Measurements from ENCODE around the gene COL13A1. TPM values are rescaled to one million over a fixed set of nuclear protein-coding genes. Genes with fewer than 3 reads are reported as not detected.

The COL13A1 gene
- total RNA-seq, 1 donor from 2014 or later, result 29.2 TPM

DNA sequence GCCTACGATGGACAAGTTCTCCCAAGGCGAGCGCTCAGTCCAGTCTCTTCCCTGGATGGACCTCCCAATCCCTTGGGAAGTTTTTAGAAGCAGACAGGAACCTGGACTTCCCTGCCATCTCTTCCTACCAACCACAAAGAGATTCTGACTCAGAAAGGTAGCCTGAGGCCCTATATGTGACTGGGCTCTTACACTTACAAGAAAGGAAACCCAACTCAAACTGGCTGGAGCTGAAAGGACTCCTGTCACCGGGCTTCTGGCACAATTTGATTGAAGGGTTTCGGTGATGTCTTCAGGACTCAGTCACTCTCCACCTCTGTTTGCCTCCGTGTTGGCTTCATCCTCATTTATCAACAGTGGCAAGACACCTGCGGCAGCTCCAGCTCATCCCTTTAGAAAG is 3.7 kb upstream of the COL13A1 start:
- TF ChIP-seq, protein P1, sequence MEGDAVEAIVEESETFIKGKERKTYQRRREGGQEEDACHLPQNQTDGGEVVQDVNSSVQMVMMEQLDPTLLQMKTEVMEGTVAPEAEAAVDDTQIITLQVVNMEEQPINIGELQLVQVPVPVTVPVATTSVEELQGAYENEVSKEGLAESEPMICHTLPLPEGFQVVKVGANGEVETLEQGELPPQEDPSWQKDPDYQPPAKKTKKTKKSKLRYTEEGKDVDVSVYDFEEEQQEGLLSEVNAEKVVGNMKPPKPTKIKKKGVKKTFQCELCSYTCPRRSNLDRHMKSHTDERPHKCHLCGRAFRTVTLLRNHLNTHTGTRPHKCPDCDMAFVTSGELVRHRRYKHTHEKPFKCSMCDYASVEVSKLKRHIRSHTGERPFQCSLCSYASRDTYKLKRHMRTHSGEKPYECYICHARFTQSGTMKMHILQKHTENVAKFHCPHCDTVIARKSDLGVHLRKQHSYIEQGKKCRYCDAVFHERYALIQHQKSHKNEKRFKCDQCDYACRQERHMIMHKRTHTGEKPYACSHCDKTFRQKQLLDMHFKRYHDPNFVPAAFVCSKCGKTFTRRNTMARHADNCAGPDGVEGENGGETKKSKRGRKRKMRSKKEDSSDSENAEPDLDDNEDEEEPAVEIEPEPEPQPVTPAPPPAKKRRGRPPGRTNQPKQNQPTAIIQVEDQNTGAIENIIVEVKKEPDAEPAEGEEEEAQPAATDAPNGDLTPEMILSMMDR (IDR thresholded peaks at IDR 0.05), result no peak
- Mint-ChIP-seq H3K4me1 (ENCODE audit: unreplicated experiment) (peaks cover 41% of the 10 kb centered on the region), H3K27me3 (ENCODE audit: unreplicated experiment) (no peaks in the 10 kb centered on the region), H3K4me3 (ENCODE audit: unreplicated experiment) (no peak overlapping the region), H3K9me3 (ENCODE audit: unreplicated experiment) (peaks cover 6% of the 10 kb centered on the region), H3K27ac (ENCODE audit: unreplicated experiment) (no peak overlapping the region), H3K36me3 (ENCODE audit: unreplicated experiment) (no peaks in the 10 kb centered on the region)
- no peak for DNase-seq (ENCODE audit: extremely low spot score, unreplicated experiment)

DNA sequence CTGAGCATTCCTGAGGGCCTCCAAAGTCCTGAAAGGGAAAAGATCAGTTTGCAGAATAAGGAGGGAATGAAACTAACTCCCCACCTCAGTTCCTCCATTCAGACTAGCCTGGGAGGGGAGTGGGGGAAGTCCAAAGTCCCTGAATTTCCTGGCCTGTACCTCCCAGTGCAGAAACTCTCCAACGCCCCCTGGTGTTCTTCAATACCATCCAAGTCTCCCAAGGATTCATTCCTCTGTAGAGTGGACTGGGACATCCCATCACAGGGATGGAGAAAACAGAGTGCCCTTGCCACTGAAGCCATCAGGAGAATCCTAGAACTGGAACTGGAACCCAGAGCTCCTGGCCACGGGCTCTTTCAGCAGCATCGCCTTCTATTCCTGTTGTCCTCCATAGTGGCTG is 1.6 kb upstream of the COL13A1 start:
- DNase-seq (ENCODE audit: extremely low spot score, unreplicated experiment), result no peak
- Mint-ChIP-seq H3K27me3 (ENCODE audit: unreplicated experiment) (no peaks in the 10 kb centered on the region), H3K4me1 (ENCODE audit: unreplicated experiment) (peaks cover 51% of the 10 kb centered on the region), H3K9me3 (ENCODE audit: unreplicated experiment) (no peaks in the 10 kb centered on the region), H3K36me3 (ENCODE audit: unreplicated experiment) (no peaks in the 10 kb centered on the region), H3K27ac (ENCODE audit: unreplicated experiment) (no peak overlapping the region), H3K4me3 (ENCODE audit: unreplicated experiment) (no peak overlapping the region)
- TF ChIP-seq, protein P1 (IDR thresholded peaks at IDR 0.05), result peak; percentile 83

DNA sequence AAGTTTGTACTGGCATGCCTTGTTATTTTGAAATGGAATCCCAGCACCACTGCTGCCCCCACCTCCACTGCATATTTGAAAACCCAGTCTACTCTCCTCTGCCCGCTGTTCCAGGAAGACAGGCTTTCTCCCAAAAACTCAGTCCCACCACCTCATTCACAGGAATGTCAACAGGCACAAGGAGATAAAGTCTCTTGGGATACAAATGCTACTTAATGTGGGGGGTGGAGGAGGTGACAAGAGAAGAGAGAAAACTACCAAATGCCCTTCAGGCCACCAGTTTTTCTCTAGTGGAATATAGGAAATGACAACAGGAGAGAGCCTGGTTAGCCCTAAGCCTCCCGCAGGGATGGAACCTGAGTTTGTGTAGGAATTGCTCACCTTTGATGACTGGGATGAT is 1.0 kb upstream of the COL13A1 start:
- H3K4me1 Mint-ChIP-seq (ENCODE audit: unreplicated experiment), result peaks cover 54% of the 10 kb centered on the region
- peak overlapping the region; percentile 86 for H3K4me3 Mint-ChIP-seq (ENCODE audit: unreplicated experiment)
- H3K9me3 Mint-ChIP-seq (ENCODE audit: unreplicated experiment), result no peaks in the 10 kb centered on the region
- no peaks in the 10 kb centered on the region for H3K36me3 Mint-ChIP-seq (ENCODE audit: unreplicated experiment)
- peak overlapping the region; percentile 27 for H3K27ac Mint-ChIP-seq (ENCODE audit: unreplicated experiment)
- H3K27me3 Mint-ChIP-seq (ENCODE audit: unreplicated experiment), result no peaks in the 10 kb centered on the region
- TF ChIP-seq, protein P1 (IDR thresholded peaks at IDR 0.05), result no peak
- no peak for DNase-seq (ENCODE audit: extremely low spot score, unreplicated experiment)

DNA sequence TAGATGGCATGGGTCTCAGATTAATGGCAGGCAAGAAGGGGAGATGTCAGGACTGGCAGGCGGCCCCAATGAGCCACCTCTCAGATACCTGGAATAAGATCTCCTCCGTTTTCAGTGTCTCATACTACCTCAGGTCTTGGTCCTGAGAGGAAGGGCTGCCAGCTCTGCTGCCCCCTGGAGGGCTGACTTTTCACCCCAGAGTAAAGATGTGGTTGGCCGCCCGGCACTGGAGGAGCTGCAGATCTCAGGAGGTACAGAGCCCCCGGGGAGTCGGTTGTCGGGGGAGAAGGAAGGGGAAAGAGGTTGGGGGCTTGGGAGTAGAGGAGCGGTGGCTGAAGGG is 642 bp upstream of the COL13A1 start:
- no peaks in the 10 kb centered on the region for H3K36me3 Mint-ChIP-seq (ENCODE audit: unreplicated experiment)
- peak overlapping the region; percentile 86 for H3K4me3 Mint-ChIP-seq (ENCODE audit: unreplicated experiment)
- peaks cover 58% of the 10 kb centered on the region for H3K4me1 Mint-ChIP-seq (ENCODE audit: unreplicated experiment)
- peak overlapping the region; percentile 71 for H3K27ac Mint-ChIP-seq (ENCODE audit: unreplicated experiment)
- no peaks in the 10 kb centered on the region for H3K9me3 Mint-ChIP-seq (ENCODE audit: unreplicated experiment)
- TF ChIP-seq, protein P1 (IDR thresholded peaks at IDR 0.05), result peak; percentile 62
- no peak for DNase-seq (ENCODE audit: extremely low spot score, unreplicated experiment)
- no peaks in the 10 kb centered on the region for H3K27me3 Mint-ChIP-seq (ENCODE audit: unreplicated experiment)

DNA sequence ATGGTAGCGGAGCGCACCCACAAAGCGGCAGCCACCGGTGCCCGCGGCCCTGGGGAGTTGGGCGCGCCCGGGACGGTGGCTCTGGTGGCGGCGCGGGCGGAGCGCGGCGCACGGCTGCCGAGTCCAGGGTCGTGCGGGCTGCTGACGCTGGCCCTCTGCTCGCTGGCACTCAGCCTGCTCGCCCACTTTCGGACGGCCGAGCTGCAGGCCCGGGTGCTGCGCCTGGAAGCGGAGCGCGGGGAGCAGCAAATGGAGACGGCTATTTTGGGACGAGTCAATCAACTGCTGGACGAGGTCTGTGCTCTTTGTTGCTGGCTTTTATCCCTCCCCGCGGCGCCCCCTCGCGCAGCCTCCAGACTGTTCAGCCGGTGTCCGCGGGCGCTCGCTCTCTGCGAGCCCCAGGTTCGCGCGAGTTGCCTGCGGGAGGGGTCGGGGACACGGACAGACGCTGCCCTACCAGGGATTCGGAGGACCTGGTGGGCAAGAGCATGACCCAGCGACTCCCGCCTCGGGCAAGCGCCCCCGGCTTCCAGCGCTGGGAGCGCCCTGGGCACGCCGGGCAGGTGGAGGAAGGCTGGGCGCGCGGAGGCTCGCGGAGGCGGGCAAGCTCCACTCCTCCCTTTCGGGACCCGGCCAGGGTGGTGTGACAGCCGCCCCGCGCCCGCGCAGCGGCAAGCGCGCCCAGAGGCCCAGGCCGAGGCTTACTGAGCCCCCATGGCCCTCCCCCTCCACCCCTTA is 887 bp downstream of the COL13A1 start:
- Mint-ChIP-seq H3K36me3 (ENCODE audit: unreplicated experiment) (no peaks in the 10 kb centered on the region), H3K27me3 (ENCODE audit: unreplicated experiment) (no peaks in the 10 kb centered on the region), H3K27ac (ENCODE audit: unreplicated experiment) (peak overlapping the region; percentile 14), H3K9me3 (ENCODE audit: unreplicated experiment) (no peaks in the 10 kb centered on the region), H3K4me1 (ENCODE audit: unreplicated experiment) (peaks cover 70% of the 10 kb centered on the region), H3K4me3 (ENCODE audit: unreplicated experiment) (peak overlapping the region; percentile 86)
- DNase-seq (ENCODE audit: extremely low spot score, unreplicated experiment), result no peak
- TF ChIP-seq, protein P1 (IDR thresholded peaks at IDR 0.05), result peak; percentile 42

Measured in osteocyte (in vitro differentiated cells).